A172 (cell line): ENCODE measurements around the gene RAB11FIP3. TPM values are rescaled to one million over a fixed set of nuclear protein-coding genes. Genes with fewer than 3 reads are reported as not detected.
A peak's percentile ranks its signal among the peaks of the same experiment; 100 is the strongest.
"Not testable (repeated sequence)": the region's sequence is repeated elsewhere in the genome, so short reads cannot be mapped to it uniquely, and the experiment has no call there.

Source experiments
- DNase-seq: peaks from one replicate; pipeline ENCODE4 v3.0.0-alpha.2; 2015; ENCODE audit warnings: low spot score
- total RNA-seq: library from RNA; depleted of rRNA; stranded (reverse); fragments of >200 nt; shearing (Covaris generic); gene quantifications from 2 replicates; pipeline ENCODE4 v1.2.3, GENCODE V29; 2014

The RAB11FIP3 gene
- total RNA-seq, 1 experiment from 2014 or later, result 22.0 TPM

- not testable (repeated sequence) for DNase-seq
Measured at GRCh38 chr16:467249-467871, 41.9 kb downstream of the RAB11FIP3 start.

DNA sequence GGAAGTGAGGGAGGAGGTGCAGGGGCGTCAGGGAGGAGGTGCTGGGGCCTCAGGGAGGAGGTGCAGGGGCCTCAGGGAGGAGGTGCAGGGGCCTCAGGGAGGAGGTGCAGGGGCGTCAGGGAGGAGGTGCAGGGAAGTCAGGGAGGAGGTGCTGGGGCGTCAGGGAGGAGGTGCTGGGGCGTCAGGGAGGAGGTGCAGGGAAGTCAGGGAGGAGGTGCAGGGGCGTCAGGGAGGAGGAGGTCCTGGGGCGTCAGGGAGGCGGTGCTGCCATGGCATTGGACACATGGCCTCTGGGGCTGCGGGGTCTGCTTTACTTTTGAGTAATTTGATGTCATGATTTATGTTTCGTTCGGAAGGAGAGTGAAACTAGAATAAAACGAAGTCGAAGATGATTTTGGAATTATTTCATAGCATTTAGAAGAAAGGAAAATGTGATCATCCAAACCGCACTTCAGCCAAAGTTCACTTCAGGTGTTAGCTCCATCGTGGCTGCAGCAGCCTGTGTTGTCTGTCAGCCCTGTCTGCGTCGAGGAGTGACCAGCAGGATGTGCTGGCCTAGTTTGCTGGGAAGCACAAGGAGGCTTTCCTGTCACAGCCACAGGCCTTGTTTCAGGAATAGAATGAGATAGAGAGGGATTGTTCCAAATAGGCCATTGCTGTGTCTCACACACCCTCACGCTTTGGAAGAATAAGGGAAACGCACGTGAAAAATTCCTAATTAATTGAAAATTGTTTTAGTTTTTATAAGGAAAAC, 42.8 kb downstream of the RAB11FIP3 start:
- DNase-seq, result no peak

GRCh38 chr16:469459-469858, 44.0 kb downstream of the RAB11FIP3 start:
- DNase-seq, result not testable (repeated sequence)

GRCh38 chr16:470418-470817, 45.0 kb downstream of the RAB11FIP3 start:
- no peak for DNase-seq

DNA sequence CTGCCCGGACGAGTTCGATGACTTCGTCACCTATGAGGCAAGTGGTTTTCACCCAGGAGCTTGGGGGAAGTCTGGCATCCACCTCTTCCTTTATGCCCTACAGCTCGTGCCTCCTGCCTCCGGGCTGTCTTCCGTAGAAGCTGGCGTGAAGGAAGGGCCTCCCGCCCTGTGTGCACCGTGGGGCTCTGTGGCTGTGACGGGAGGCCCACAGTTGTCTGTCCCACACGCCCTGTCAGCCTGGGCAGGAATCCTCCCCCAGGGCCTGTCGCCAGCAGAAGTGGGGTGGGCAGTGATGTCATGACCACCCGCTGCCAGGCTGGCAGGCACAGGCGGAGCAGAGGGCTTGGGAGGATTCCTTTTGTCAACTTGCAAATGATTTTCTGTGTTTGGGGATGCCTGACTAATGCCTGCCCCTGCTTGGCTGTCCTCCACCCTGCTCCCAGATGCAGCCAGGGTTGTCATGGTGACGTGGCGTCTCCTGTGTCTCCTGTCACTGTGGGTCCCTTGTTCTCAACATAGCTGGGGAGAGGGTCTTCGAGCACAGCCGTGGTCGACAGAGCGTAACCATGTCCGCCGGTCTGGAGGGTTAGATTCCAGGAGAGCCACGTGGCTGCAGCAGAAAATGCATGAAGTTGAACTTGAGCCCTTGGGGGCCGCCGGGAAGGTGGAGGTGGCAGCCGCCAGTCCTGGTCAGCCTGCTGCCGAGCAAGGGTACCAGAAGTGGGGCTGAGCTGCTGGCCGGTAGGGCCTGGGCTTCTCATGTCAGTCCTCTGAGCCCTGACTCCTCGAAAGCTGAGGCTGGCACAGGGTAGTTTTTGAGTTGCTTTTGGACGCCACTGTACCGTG, 46.1 kb downstream of the RAB11FIP3 start:
- DNase-seq, result peak; percentile 90

DNA sequence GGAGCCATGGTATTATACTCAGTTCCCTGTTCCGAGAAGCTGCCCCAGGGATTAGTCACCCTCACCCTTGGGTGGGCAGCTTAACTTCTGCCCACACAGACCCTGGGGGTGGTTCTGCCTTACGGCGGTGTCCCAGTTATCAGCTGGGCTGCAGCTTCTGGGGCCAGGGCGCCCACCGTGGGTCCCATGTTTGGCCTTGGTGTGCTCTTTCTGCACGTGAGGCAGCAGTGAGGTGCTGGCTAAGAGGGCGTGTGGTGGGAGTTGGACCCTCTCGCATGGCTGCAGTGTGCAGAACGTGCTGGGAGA, 46.7 kb downstream of the RAB11FIP3 start:
- DNase-seq, result no peak

DNA sequence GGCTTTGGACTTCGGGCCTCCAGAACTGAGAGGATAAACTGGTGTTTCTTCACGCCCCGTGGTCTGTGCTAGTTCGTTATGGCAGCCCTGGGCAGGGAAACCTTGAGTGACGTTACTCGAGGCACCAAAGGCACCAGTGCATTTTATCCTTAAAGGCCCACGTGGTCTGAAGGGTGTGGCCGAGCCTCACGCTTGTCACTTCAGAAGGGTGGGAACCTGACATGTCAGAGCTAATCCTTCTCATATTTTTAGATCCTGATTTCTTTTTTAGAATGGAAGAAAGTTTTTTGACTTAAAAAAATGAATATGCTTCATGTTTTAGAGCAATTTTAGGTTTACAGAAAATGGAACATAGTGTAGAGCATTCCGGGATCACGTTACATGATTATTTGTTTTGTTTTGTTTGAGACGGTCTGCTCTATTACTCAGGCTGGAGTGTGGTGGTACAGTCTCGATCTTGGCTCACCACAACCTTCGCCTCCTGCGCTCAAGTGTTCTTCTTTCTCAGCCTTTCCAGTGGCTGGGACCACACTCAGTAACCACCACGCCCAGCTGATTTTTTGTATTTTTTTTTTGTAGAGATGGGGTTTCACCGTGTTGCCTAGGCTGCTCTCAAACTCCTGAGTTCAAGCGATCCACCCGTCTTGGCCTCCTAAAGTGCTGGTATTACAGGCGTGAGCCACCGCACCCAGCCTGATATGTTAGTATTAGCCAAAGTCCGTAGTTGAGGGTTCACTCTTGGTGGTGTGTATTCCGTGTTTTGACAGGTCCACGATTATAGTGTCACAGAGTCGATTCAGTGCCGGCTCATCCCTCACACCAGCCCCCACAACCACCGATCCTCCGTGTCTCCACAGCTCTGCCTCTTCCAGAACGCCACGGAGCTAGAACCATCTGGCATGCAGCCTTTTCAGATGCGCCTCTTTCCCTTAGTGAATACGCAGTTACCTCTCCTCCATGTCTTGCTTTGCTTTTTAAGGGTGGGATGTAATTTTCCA, 47.9 kb downstream of the RAB11FIP3 start:
- DNase-seq, result no peak

DNA sequence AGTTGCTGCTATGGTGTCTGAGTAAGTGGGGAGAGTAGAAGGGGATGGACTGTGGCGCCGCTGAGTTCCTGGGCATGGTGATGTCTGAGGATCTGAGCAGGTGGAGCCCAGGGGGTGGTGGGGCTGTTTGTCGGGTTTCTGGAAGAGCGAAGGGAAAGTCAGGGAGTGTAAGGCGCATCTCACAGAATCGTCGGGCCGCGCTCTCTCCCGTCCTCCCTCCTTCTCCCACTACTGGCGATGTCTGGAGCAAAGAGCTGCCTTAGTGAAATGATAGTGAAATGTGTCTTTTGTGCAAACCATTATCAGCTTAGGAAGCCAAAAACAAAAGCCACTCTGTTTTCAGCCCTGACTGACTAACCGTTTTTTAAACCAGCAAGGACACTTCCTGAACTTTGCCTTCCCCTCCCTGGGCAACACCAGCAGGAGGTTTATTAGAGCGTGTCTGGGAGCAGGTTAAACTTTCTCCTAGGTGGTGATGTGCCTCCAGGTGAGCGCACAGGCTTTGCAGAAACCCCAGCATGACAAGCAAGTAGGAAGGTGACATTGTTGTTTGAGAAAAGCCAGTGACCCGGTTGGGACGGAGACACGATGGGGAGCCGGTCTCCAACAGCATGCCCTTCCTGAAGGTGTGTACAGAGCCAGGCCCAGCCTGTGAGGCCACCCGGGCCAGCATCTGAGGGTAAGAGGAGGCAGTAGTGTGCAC, 49.1 kb downstream of the RAB11FIP3 start:
- no peak for DNase-seq

- DNase-seq, result no peak
Measured at GRCh38 chr16:476039-476438, 50.6 kb downstream of the RAB11FIP3 start.

DNA sequence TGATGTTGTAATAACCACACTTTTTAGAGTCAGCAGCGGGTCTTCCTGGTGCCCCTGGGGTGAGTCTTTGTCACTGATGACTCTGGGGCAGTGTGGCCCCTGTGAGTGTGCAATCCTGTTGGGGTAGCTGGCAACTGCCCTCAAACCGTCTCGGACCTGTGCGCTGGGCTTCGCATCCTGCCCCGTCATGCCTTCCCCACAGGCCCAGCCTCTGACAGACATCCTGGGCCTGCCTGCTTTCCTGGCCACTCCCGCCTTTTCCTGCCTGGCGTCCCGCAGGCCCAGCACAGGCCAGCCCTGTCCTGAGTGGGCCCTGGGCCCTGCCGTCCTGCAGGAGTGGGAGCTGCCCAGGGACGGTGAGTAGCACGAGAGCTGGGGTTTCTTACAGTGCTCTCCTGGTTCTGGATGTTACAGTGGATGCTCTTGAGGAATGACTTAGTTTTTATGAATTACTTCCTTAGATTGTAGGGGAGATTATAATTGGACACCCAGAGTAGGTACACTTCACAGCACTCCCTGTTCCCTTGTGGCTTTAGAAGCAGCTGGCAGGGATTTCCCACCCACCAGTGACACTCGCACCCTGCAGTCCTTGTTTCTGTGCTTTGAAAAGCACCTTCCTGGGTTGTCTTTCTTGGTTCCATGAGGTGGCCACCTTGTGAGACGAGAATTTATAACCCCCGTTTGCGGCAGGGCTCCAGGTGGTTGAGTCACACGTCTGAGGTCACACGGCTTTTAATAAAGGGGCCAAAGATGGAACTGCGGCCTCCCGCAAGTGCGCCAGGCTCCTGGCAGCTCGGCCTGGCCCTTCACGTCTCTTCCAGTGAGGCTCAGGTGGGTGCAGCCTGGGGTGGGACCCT, 52.1 kb downstream of the RAB11FIP3 start:
- DNase-seq, result peak; percentile 87

- DNase-seq, result not testable (repeated sequence)
Measured at GRCh38 chr16:478287-478686, 52.8 kb downstream of the RAB11FIP3 start.

- DNase-seq, result no peak
Measured at GRCh38 chr16:482468-483185, 57.2 kb downstream of the RAB11FIP3 start.

DNA sequence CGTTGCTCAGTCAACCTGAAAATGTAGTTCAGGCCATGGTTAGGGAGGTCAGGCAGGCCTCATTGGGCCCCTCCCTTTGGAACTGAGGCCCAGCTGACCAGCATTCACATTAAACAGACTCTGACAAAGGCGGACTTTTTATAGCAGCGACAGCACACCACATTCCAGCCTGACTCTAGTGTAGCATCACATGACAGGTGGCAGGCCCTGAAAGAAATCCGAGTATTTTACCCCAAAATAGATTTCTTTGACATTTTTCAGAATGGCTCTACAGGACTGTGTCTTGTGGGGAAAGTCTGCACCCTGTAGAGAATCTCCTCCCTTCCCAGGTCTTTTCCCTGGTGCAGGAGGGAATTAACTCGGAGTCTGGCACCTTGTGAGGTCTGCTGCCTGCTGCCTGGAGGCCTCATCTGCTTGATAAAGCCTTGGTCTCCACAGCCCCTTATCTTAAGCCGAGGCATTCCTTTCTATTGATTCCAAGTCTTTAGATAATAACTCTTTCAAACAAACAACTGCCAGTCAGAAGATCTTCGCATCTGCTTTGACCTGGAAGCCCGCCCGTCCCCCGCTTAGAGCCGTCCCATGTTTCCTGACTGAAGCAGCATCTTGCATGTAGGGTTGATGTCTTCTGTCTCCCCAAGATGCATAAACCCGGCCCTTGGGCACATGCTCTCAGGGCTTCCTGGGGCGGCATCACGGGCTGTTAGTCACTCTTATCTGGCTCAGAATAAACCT, 58.1 kb downstream of the RAB11FIP3 start:
- peak; percentile 22 for DNase-seq

DNA sequence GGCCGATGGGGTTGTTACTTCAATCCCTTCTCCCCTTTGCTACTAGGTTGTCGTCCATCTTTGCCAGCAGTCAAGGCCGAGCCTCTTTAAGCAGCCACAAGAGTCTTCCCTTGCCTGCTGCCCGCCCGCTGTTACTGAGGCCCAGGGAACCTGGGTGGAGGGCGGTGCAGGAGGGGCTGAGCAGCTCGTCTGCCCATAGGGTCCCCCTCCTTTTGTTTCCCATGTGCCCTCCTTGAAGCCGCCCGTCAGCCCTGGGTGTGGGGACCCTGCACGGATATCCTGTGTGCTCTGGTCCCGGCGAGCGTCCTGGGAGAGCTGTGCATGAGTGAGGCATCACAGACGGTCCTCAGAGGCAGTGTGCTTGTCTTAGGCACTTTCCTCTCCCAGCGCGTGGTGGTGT, 64.2 kb downstream of the RAB11FIP3 start:
- no peak for DNase-seq

- no peak for DNase-seq
Measured at GRCh38 chr16:490768-491167, 65.3 kb downstream of the RAB11FIP3 start.

DNA sequence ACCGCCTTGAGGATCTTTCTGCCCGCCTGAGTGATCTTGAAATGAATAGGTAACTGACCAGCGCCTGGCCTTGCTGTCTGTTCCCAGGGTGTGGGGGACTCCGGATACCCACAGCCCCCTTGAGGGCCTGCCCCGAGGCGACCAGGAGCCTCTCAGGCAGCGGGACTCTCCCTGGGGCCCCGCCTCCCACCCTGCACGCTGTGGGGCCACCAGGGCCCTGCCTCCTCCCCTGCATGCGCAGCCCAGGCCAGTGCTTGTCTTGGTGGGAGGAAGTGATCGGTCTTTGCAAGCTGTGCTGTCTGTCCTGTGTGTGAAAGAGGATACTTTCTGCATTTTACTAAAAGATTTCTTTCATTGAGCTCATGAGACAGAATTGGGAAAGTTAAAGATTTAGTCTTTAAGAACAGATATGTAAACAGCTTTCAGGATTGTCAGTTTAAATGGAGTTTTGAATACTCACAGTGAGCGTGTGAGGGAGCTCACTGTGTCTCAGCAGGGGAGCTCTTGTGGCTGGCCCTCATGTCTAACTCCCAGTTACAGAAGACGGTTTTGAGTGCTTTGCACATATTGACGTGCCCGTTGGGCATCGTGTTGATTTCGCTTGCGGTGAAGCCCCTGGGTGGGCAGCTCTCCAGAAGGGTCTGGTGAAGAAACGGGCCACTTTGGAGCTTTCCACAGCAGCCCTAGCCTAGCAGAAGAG, 65.9 kb downstream of the RAB11FIP3 start:
- DNase-seq, result no peak

DNA sequence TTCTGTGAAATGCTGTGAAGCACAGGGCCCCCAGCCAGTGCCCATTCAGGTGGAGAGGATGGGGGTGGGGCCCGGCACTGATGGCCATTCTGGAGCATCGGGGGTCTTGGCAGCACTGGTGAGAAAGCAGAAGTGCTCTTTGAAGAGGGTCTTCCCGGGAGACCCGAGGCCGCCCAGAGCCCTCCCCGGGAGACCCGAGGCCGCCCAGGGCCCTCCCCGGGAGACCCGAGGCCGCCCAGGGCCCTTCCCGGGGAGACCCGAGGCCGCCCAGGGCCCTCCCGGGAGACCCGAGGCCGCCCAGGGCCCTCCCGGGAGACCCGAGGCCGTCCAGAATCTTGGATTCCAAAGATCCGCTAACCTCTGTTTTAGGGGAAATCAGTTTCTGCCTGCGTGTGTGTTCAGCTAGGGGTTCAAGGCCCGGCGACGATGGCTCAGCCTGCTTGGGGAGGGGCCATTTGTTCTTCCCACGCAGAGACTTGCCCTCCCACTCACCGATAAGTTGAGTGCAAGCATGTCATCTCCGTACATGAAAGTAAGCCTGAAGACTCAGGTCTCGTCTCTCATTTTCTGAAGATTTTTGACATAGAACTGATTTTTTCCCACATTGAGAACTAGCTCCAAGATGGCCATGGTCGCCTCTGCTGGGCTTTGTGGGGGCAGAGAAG, 66.9 kb downstream of the RAB11FIP3 start:
- no peak for DNase-seq
